Prostate gland (tissue), 2 donors: ENCODE measurements around the gene POSTN.

Experiments
- CTCF ChIP-seq, 4 experiments: fragments of 200-600 bp in 2 of 4; fragments of 450-650 bp in 2 of 4; sonication (generic) in 2 of 4; IDR thresholded peaks; 1 replicate in 3 of 4; 2 replicates in 1 of 4; pipeline ENCODE4 v1.5.1; 2016 to 2019; ENCODE audit warnings: antibody characterized with exemption in 4 of 4, mild to moderate bottlenecking in 2 of 4, moderate library complexity in 2 of 4
- POLR2A ChIP-seq: fragments of 450-650 bp; IDR thresholded peaks from one replicate; pipeline ENCODE4 v1.6.1; 2016; ENCODE audit warnings: antibody characterized with exemption, mild to moderate bottlenecking

- TF ChIP-seq CTCF (IDR thresholded peaks at IDR 0.05) (no peak), POLR2A (no peak)
Measured at GRCh38 chr13:37539170-37539569, 59.4 kb downstream of the POSTN start.
